A549 (cell line): ENCODE results near the gene ST8SIA2. TPM values are rescaled to one million over a fixed set of nuclear protein-coding genes. Genes with fewer than 3 reads are reported as not detected.

Experiments
- ATAC-seq, 2 experiments: fragments of 200-7000 bp in 1 of 2; fragments of >200 bp in 1 of 2; cut with Nextera tagmentation in 1 of 2; cut with Tn5 transposase in 1 of 2; 3 replicates each; pipeline versions ENCODE4 v1.8.0 to v1.9.1; 2018 to 2020; ENCODE audit warnings: mild to moderate bottlenecking in 1 of 2, moderate library complexity in 1 of 2
- CTCF ChIA-PET: fragments of 300-600 bp; sonication (Branson Sonifier 250); formaldehyde crosslinking; extraction: SDS; loops from one replicate; lab custom pipeline; 2021; ENCODE audit warnings: antibody characterized with exemption, inconsistent platforms; lab: Yijun Ruan, JAX
- POLR2A ChIA-PET: fragments of 350-600 bp; formaldehyde crosslinking; extraction: SDS; loops from one replicate; lab custom pipeline; 2021; ENCODE audit warnings: antibody characterized with exemption, inconsistent platforms; lab: Yijun Ruan, JAX
- DNase-seq, 2 experiments: peaks; one replicate each; pipeline versions ENCODE4 v3.0.0 to v3.0.0-alpha.2; 2011 to 2016; ENCODE audit warnings: low read depth in 1 of 2, low spot score in 1 of 2
- FAIRE-seq: peaks from 2 replicates; lab custom pipeline; 2011; peaks lifted over from hg19 to GRCh38; lab: Jason Lieb, UNC
- H3K27ac ChIP-seq, 2 experiments: fragments of >200 bp; sonication (Bioruptor Twin); formaldehyde crosslinking; 3 replicates each; pipeline ENCODE4 v1.5.1; 2016 to 2017
- H3K4me1 ChIP-seq: fragments of >200 bp; sonication (Bioruptor Twin); formaldehyde crosslinking; 3 replicates; pipeline ENCODE4 v1.6.1; 2016
- H3K4me2 ChIP-seq: fragments of >200 bp; sonication (Bioruptor Twin); formaldehyde crosslinking; 3 replicates; pipeline ENCODE4 v1.6.1; 2016
- H3K4me3 ChIP-seq: fragments of >200 bp; sonication (Bioruptor Twin); formaldehyde crosslinking; 3 replicates; pipeline ENCODE4 v1.5.1; 2016
- H3K9me3 ChIP-seq: fragments of >200 bp; sonication (Bioruptor Twin); formaldehyde crosslinking; 3 replicates; pipeline ENCODE4 v1.6.1; 2016
- CBX8 ChIP-seq: fragments of 200-600 bp; sonication (generic); IDR thresholded peaks from 2 replicates; pipeline ENCODE4 v1.6.1; 2016
- CEBPB ChIP-seq, 2 experiments: fragments of >200 bp in 1 of 2; sonication (Bioruptor Twin) in 1 of 2; formaldehyde crosslinking in 1 of 2; IDR thresholded peaks; 2 replicates each; pipeline ENCODE4 v1.6.1; 2012 to 2016
- CHD2 ChIP-seq: fragments of 150-350 bp; IDR thresholded peaks from 2 replicates; pipeline ENCODE4 v1.6.1; 2014; ENCODE audit warnings: low read length; ENCODE audit not compliant: partially characterized antibody
- CHD4 ChIP-seq: fragments of 200-600 bp; sonication (generic); IDR thresholded peaks from 2 replicates; pipeline ENCODE4 v1.6.1; 2016; ENCODE audit warnings: antibody characterized with exemption, mild to moderate bottlenecking, borderline replicate concordance
- CTCF ChIP-seq: fragments of >200 bp; sonication (Bioruptor Twin); formaldehyde crosslinking; IDR thresholded peaks from 3 replicates; pipeline ENCODE4 v1.5.1; 2016
- EP300 ChIP-seq, 2 experiments: fragments of >200 bp; sonication (Bioruptor Twin); formaldehyde crosslinking; IDR thresholded peaks; 2 replicates in 1 of 2; 3 replicates in 1 of 2; pipeline ENCODE4 v1.6.1; 2016 to 2017
- ESRRA ChIP-seq: fragments of 150-350 bp; IDR thresholded peaks from 2 replicates; pipeline ENCODE4 v1.6.1; 2014; ENCODE audit warnings: mild to moderate bottlenecking, low read length, borderline replicate concordance
- FOSB ChIP-seq: fragments of 250-450 bp; sonication (Bioruptor Pico); IDR thresholded peaks from 2 replicates; pipeline ENCODE4 v1.5.0; 2020; ENCODE audit warnings: mild to moderate bottlenecking, moderate library complexity
- FOSL2 ChIP-seq, 2 experiments: fragments of 450-650 bp in 1 of 2; fragments of >200 bp in 1 of 2; sonication (Bioruptor Twin) in 1 of 2; formaldehyde crosslinking; IDR thresholded peaks; 2 replicates each; pipeline versions ENCODE4 v1.5.0 to v1.6.1; 2016 to 2020; ENCODE audit warnings: mild to moderate bottlenecking in 1 of 2, moderate library complexity in 1 of 2
- GATA3 ChIP-seq: IDR thresholded peaks from 2 replicates; pipeline ENCODE4 v1.6.1; 2012; ENCODE audit warnings: borderline replicate concordance
- HES2 ChIP-seq: fragments of >200 bp; sonication (Bioruptor Twin); formaldehyde crosslinking; IDR thresholded peaks from 2 replicates; pipeline ENCODE4 v1.6.1; 2016
- HOXA7 ChIP-seq: fragments of 250-450 bp; sonication (Bioruptor Pico); IDR thresholded peaks from 2 replicates; pipeline ENCODE4 v1.5.0; 2020; ENCODE audit warnings: mild to moderate bottlenecking, moderate library complexity
- JUN ChIP-seq, 2 experiments: fragments of >200 bp; sonication (Bioruptor Twin); formaldehyde crosslinking; IDR thresholded peaks; 2 replicates in 1 of 2; 3 replicates in 1 of 2; pipeline ENCODE4 v1.6.1; 2016 to 2017
- JUNB ChIP-seq: fragments of >200 bp; sonication (Bioruptor Twin); formaldehyde crosslinking; IDR thresholded peaks from 2 replicates; pipeline ENCODE4 v1.6.1; 2016
- KDM1A ChIP-seq: fragments of 200-600 bp; sonication (generic); IDR thresholded peaks from 2 replicates; pipeline ENCODE4 v1.6.1; 2016; ENCODE audit warnings: low read depth, mild to moderate bottlenecking
- NPAS2 ChIP-seq: fragments of 250-450 bp; sonication (Bioruptor Pico); IDR thresholded peaks from 2 replicates; pipeline ENCODE4 v1.8.0; 2022; ENCODE audit warnings: mild to moderate bottlenecking, moderate library complexity, borderline replicate concordance
- PBX3 ChIP-seq: IDR thresholded peaks from 2 replicates; pipeline ENCODE4 v1.6.1; 2012
- POLR2AphosphoS2 ChIP-seq: conservative IDR thresholded peaks from 2 replicates; pipeline ENCODE4 v1.6.1; 2012; ENCODE audit warnings: low read length, improper control_type of control experiment, inconsistent platforms
- RARB ChIP-seq: fragments of 250-450 bp; sonication (Bioruptor Pico); IDR thresholded peaks from 2 replicates; pipeline ENCODE4 v1.8.0; 2021; ENCODE audit warnings: mild to moderate bottlenecking, moderate library complexity
- RFX5 ChIP-seq: fragments of 450-650 bp; IDR thresholded peaks from 2 replicates; pipeline ENCODE4 v1.7.1; 2014; ENCODE audit warnings: antibody characterized with exemption, mild to moderate bottlenecking, moderate library complexity
- RNF2 ChIP-seq: fragments of 200-600 bp; sonication (generic); IDR thresholded peaks from 2 replicates; pipeline ENCODE4 v1.6.1; 2016; ENCODE audit warnings: low read depth, mild to moderate bottlenecking, antibody characterized with exemption, moderate library complexity, borderline replicate concordance
- SMC3 ChIP-seq: fragments of >200 bp; sonication (Bioruptor Twin); formaldehyde crosslinking; IDR thresholded peaks from 3 replicates; pipeline ENCODE4 v1.6.1; 2018; ENCODE audit warnings: inconsistent platforms
- SREBF2 ChIP-seq: fragments of 450-650 bp; IDR thresholded peaks from 2 replicates; pipeline ENCODE4 v1.6.1; 2014; ENCODE audit warnings: mild to moderate bottlenecking, moderate library complexity
- TP53 ChIP-seq: fragments of 250-450 bp; sonication (Bioruptor Pico); IDR thresholded peaks from 2 replicates; pipeline ENCODE4 v1.5.0; 2021; ENCODE audit warnings: mild to moderate bottlenecking, moderate library complexity
- ZFP36 ChIP-seq: fragments of 450-650 bp; IDR thresholded peaks from 2 replicates; pipeline ENCODE4 v1.6.1; 2014; ENCODE audit warnings: borderline replicate concordance; ENCODE audit not compliant: partially characterized antibody
- ZNF302 ChIP-seq: fragments of 250-450 bp; sonication (Bioruptor Pico); IDR thresholded peaks from 2 replicates; pipeline ENCODE4 v1.9.0; 2021; ENCODE audit warnings: inconsistent platforms, mild to moderate bottlenecking, moderate library complexity
- ZSCAN20 ChIP-seq: fragments of 250-450 bp; sonication (Bioruptor Pico); IDR thresholded peaks from 2 replicates; pipeline ENCODE4 v1.8.0; 2022; ENCODE audit warnings: mild to moderate bottlenecking, moderate library complexity
- WGBS: methylation state at CpG from one replicate; pipeline ENCODE4 v1.1.6; 2017; ENCODE audit errors: missing lambda C conversion rate; 5-methylcytosine and 5-hydroxymethylcytosine counted together
- polyA plus RNA-seq, 4 experiments: library from polyadenylated mRNA; depleted of rRNA in 3 of 4; stranded (reverse); fragments of >200 nt; fragmentation: RNase III in 1 of 4; extraction: RNeasy Plus Mini Kit Qiagen cat#74134 plus additional on column Dnase treatment in 1 of 4; gene quantifications; 2 replicates in 3 of 4; 3 replicates in 1 of 4; pipeline ENCODE4 v1.2.3, GENCODE V29; 2011 to 2017
- TF ChIP-seq, protein P1 (sequence below): fragments of 250-450 bp; sonication (Bioruptor Pico); IDR thresholded peaks from 2 replicates; pipeline ENCODE4 v1.5.0; 2020; ENCODE audit warnings: low read depth, mild to moderate bottlenecking, moderate library complexity
- TF ChIP-seq, protein P2 (sequence below): IDR thresholded peaks from 2 replicates; pipeline ENCODE4 v1.6.1; 2012; ENCODE audit warnings: low read depth, borderline replicate concordance

Gene ST8SIA2
- polyA plus RNA-seq, 2 of the 4 experiments (the other 2 are of a cell fraction) = 0.22 to 0.41 TPM

- ChIA-PET POLR2A (no interaction called here), CTCF (no interaction called here)
- no peaks in the 10 kb centered on the region for H3K9me3 ChIP-seq
- no peak for ATAC-seq
- H3K4me3 ChIP-seq = no peak overlapping the region
- TF ChIP-seq ZNF302 (CRISPR knock-in tag) (no peak), RFX5 (no peak), NPAS2 (no peak), JUNB (no peak), ZFP36 (no peak), RNF2 (no peak), EP300 (IDR thresholded peaks at IDR 0.05) (no peak), CTCF (no peak), HOXA7 (no peak), ESRRA (no peak), CEBPB (IDR thresholded peaks at IDR 0.05) (no peak)
- TF ChIP-seq, protein P1, sequence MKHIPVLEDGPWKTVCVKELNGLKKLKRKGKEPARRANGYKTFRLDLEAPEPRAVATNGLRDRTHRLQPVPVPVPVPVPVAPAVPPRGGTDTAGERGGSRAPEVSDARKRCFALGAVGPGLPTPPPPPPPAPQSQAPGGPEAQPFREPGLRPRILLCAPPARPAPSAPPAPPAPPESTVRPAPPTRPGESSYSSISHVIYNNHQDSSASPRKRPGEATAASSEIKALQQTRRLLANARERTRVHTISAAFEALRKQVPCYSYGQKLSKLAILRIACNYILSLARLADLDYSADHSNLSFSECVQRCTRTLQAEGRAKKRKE (CRISPR knock-in tag) = no peak
- no peak overlapping the region for H3K27ac ChIP-seq
- no peak for FAIRE-seq
- DNase-seq = no peak
- peaks cover 3% of the 10 kb centered on the region; the same call in 2 of the 3 replicates for H3K4me1 ChIP-seq
- WGBS = 75% methylated on average over 3 of the region's 3 CpGs
- H3K4me2 ChIP-seq = no peak overlapping the region
Observed at GRCh38 chr15:92435145-92435544, 41.5 kb downstream of the ST8SIA2 start.

- no peak for ATAC-seq
Observed at GRCh38 chr15:92438471-92438870, 44.8 kb downstream of the ST8SIA2 start.

More at GRCh38 chr15:92438471-92438870, 44.8 kb downstream of the ST8SIA2 start:
- no peak overlapping the region for H3K4me3 ChIP-seq
- no peak overlapping the region for H3K4me2 ChIP-seq
- DNase-seq (no peak), FAIRE-seq (no peak)
- WGBS = 53% methylated on average over 12 of the region's 12 CpGs
- POLR2A ChIA-PET = no interaction called here
- no peaks in the 10 kb centered on the region for H3K4me1 ChIP-seq
- H3K9me3 ChIP-seq = no peaks in the 10 kb centered on the region
- CTCF ChIA-PET = interaction anchor here (0.6 to 1.7 kb wide), 5 partner anchors 32 to 1510 kb away, joined by 3 to 5 read pairs (median 3); no protein-coding TSS in a partner anchor
- H3K27ac ChIP-seq = no peak overlapping the region
- TF ChIP-seq FOSB (no peak), RARB (CRISPR knock-in tag) (no peak), GATA3 (no peak), JUN (IDR thresholded peaks at IDR 0.05) (no peak), EP300 (IDR thresholded peaks at IDR 0.05) (no peak), CBX8 (no peak), FOSL2 (IDR thresholded peaks at IDR 0.05) (no peak), FOSL2 (CRISPR knock-in tag; IDR thresholded peaks at IDR 0.05) (no peak), SREBF2 (no peak), POLR2AphosphoS2 (no peak), ZSCAN20 (CRISPR knock-in tag) (no peak), TP53 (CRISPR knock-in tag) (no peak), SMC3 (no peak), CHD2 (no peak), CHD4 (no peak), PBX3 (no peak), HES2 (no peak), ESRRA (no peak), KDM1A (no peak), RNF2 (no peak)
- TF ChIP-seq, protein P2, sequence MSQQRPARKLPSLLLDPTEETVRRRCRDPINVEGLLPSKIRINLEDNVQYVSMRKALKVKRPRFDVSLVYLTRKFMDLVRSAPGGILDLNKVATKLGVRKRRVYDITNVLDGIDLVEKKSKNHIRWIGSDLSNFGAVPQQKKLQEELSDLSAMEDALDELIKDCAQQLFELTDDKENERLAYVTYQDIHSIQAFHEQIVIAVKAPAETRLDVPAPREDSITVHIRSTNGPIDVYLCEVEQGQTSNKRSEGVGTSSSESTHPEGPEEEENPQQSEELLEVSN = no peak
